ENCODE data around the gene ARHGEF18. TPM values are rescaled to one million over a fixed set of nuclear protein-coding genes. Genes with fewer than 3 reads are reported as not detected.
"Not testable (repeated sequence)": the region's sequence is repeated elsewhere in the genome, so short reads cannot be mapped to it uniquely, and the experiment has no call there.

Gene ARHGEF18
- total and polyA plus RNA-seq, 2 donors: 20.7 to 24.2 TPM

DNA sequence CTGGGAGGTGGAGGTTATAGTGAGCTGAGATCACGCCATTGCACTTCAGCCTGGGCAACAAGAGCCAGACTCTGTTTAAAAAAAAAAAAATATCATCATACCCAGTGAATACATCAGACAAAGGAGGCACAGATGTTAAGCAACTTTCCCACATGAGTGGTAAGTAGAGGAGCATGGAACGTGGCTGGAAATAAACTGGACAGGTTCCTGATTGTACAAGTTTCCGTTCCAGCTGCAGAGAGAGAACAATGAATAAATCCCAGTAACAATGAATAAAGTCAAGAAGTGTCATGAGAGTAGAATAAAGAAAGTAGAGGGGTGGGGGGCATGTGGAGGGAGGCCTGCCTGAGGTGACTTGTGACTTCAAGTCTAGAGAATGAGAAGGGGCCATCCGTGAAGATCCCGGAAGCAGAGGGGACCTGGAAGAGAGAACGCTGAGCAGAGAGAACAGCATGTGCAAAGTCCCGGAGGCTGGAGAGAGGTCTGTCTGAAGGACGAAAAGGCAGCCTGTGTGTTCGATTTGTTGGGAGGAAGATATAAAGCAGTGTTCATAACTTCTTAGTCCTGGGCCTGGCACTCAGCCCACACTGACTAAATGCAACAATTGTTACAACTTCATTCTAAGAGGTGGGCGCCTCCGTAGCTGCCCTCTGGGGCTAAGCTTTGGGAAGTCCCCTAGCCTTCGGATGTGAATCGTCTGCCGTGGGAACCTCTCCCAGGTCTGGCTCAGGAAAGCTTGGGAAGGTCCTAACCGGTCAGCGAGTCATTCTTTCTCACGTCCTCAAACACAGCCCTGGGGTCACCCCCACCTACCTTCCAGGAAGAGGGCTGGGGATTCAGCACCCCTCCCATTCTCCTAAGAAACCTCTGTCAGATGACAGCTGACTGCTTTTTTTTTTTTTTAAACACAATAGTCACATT, 15.3 kb upstream of the ARHGEF18 start:
- no peak overlapping the region for H3K4me3 ChIP-seq (ENCODE audit: low read depth, low read length)
- 62% methylated on average over 17 of the region's 17 CpGs for WGBS
- H3K36me3 ChIP-seq (ENCODE audit: insufficient read depth): no peaks in the 10 kb centered on the region
- DNase-seq (ENCODE audit: extremely low spot score): no peak
- no peak overlapping the region for H3K27ac ChIP-seq (ENCODE audit: low read depth)
- H3K4me1 ChIP-seq (ENCODE audit: insufficient read depth): no peaks in the 10 kb centered on the region

DNA sequence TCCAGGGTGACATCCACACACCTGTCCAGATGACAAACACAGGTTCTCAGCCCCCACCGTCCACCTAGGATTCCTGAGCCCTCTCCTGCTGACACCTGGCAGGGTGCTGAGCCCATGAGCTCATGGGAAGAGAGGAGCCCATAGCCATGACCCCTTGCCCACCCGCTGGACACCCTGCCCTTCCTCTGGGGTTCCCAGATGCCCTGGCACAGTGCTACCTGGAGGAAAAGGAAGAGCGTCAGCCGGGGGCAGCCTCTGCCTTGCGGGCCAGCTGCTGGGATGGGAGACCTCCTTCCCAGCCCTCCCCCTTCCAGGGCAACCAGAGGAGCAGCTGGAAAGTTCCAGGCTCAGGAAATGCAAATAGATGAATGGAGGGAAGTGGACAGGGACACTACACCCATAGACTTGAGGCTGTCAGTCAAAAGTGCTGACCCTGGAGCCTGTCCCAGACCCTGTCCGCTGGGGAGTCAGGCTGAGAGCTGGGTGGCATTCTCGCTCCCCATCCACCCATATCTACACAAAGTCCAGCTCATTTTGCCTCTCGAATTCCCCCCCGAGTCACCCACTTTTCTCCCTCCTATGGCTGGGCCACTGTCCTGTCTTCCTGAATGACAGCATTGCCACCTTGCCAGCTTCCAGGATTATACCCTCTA, 12.3 kb upstream of the ARHGEF18 start:
- no peak for DNase-seq (ENCODE audit: extremely low spot score)
- Histone ChIP-seq H3K36me3 (ENCODE audit: insufficient read depth) (no peaks in the 10 kb centered on the region), H3K4me1 (ENCODE audit: insufficient read depth) (no peaks in the 10 kb centered on the region), H3K27ac (ENCODE audit: low read depth) (no peak overlapping the region), H3K4me3 (ENCODE audit: low read depth, low read length) (no peak overlapping the region)
- 80% methylated on average over 9 of the region's 9 CpGs for WGBS

GRCh38 chr19:7337380-7338194, 11.2 kb upstream of the ARHGEF18 start:
- Histone ChIP-seq H3K27ac (ENCODE audit: low read depth) (no peak overlapping the region), H3K36me3 (ENCODE audit: insufficient read depth) (no peaks in the 10 kb centered on the region), H3K4me1 (ENCODE audit: insufficient read depth) (no peaks in the 10 kb centered on the region), H3K4me3 (ENCODE audit: low read depth, low read length) (no peak overlapping the region)
- WGBS: 77% methylated on average over 12 of the region's 12 CpGs
- no peak for DNase-seq (ENCODE audit: extremely low spot score)

GRCh38 chr19:7340959-7341837, 7.5 kb upstream of the ARHGEF18 start:
- Histone ChIP-seq H3K4me1 (ENCODE audit: insufficient read depth) (no peaks in the 10 kb centered on the region), H3K4me3 (ENCODE audit: low read depth, low read length) (no peak overlapping the region), H3K27ac (ENCODE audit: low read depth) (no peak overlapping the region), H3K36me3 (ENCODE audit: insufficient read depth) (no peaks in the 10 kb centered on the region)
- DNase-seq (ENCODE audit: extremely low spot score): peak; percentile 69
- WGBS: 38% methylated on average over 22 of the region's 22 CpGs

GRCh38 chr19:7342143-7342542, 6.6 kb upstream of the ARHGEF18 start:
- no peak overlapping the region for H3K27ac ChIP-seq (ENCODE audit: low read depth)
- H3K4me3 ChIP-seq (ENCODE audit: low read depth, low read length): no peak overlapping the region
- no peaks in the 10 kb centered on the region for H3K36me3 ChIP-seq (ENCODE audit: insufficient read depth)
- H3K4me1 ChIP-seq (ENCODE audit: insufficient read depth): no peaks in the 10 kb centered on the region
- DNase-seq (ENCODE audit: extremely low spot score): no peak
- WGBS: 91% methylated on average over 5 of the region's 5 CpGs

GRCh38 chr19:7346488-7346971, 2.2 kb upstream of the ARHGEF18 start:
- Histone ChIP-seq H3K4me3 (ENCODE audit: low read depth, low read length) (no peak overlapping the region), H3K27ac (ENCODE audit: low read depth) (no peak overlapping the region), H3K4me1 (ENCODE audit: insufficient read depth) (no peaks in the 10 kb centered on the region), H3K36me3 (ENCODE audit: insufficient read depth) (no peaks in the 10 kb centered on the region)
- DNase-seq (ENCODE audit: extremely low spot score): no peak
- 76% methylated on average over 7 of the region's 7 CpGs for WGBS

DNA sequence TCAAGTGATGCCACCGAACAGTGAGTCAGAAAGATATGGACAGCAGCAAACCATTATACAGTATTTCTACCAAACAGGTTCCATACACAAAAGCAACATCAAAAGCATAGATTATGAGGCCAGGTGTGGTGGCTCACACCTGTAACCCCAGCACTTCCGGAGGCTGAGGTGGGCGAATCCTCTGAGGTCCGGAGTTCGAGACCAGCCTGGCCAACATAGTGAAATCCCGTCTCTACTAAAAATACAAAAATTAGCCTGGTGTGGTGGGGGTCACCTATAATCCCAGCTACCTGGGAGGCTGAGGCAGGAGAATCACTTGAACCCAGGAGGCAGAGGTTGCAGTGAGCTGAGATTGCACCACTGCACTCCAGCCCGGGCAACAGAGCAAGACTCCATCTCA, 1.7 kb upstream of the ARHGEF18 start:
- H3K36me3 ChIP-seq (ENCODE audit: insufficient read depth); DNase-seq (ENCODE audit: extremely low spot score); H3K27ac ChIP-seq (ENCODE audit: low read depth); H3K4me3 ChIP-seq (ENCODE audit: low read depth, low read length); H3K4me1 ChIP-seq (ENCODE audit: insufficient read depth): not testable (repeated sequence)
- 84% methylated on average over 7 of the region's 7 CpGs for WGBS

- no peak overlapping the region for H3K27ac ChIP-seq (ENCODE audit: low read depth)
- H3K36me3 ChIP-seq (ENCODE audit: insufficient read depth): no peaks in the 10 kb centered on the region
- 89% methylated on average over 9 of the region's 9 CpGs for WGBS
- H3K4me3 ChIP-seq (ENCODE audit: low read depth, low read length): peak overlapping the region; percentile 0
- no peak for DNase-seq (ENCODE audit: extremely low spot score)
- H3K4me1 ChIP-seq (ENCODE audit: insufficient read depth): no peaks in the 10 kb centered on the region
Observed at GRCh38 chr19:7349231-7349591, 474 bp downstream of the ARHGEF18 start.

DNA sequence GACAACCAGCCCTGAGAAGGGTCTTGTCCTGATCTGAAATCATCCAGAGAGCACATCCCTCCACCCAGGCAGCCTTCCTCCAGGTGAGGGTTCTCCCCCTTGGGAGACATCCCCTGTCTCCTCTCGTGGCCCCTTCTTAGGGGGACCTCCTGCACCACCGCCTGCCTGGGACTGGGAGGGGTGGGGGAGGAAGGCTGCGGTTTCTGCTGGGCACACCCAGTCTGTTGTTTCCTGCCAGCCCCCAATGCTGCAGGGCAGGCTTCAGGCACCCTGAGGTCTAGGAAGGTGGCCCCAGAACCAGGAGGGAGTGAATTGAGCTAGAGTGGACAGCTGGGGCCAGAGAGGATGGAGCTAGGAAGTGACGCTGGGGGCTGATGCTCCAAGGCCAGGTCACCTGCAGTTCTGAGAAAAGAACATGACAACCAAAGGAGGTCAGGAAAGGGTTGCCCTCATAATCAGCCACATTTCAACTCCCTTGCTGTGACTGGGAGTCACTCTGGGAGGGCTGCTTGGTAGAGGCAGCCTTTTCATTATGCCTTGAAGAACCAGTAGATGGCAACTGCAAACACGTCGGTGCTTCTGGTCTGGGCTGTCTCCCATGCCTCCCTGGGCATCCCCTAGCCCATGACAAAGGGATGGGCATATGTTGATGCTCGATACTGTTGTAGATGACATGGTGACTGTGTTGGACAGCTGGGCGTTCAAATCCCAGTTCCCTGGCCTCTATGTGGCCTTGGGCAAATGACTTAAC, 1.4 kb downstream of the ARHGEF18 start:
- 78% methylated on average over 8 of the region's 8 CpGs for WGBS
- no peak for DNase-seq (ENCODE audit: extremely low spot score)
- Histone ChIP-seq H3K4me1 (ENCODE audit: insufficient read depth) (no peaks in the 10 kb centered on the region), H3K4me3 (ENCODE audit: low read depth, low read length) (no peak overlapping the region), H3K36me3 (ENCODE audit: insufficient read depth) (no peaks in the 10 kb centered on the region), H3K27ac (ENCODE audit: low read depth) (no peak overlapping the region)

DNA sequence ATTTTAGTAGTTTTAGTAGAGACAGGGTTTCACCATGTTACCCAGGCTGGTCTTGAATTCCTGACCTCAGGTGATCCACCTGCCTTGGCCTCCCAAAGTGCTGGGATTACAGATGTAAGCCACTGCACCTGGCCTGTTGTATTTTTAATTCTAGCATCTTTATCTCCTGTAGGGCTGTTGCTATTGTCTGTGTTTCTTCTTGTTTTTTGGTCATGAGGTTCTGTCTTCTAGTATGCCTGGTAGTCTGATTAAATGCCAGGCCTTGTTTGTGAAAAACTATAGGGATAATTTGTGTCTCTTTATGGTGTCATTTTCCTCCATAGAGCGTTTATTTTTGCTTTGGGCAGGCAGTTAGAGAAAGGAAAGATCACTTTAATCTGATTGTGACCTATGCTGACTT, 3.1 kb downstream of the ARHGEF18 start:
- Histone ChIP-seq H3K27ac (ENCODE audit: low read depth) (no peak overlapping the region), H3K4me3 (ENCODE audit: low read depth, low read length) (no peak overlapping the region), H3K36me3 (ENCODE audit: insufficient read depth) (no peaks in the 10 kb centered on the region), H3K4me1 (ENCODE audit: insufficient read depth) (no peaks in the 10 kb centered on the region)
- WGBS: 59% methylated on average over 1 of the region's 1 CpG
- no peak for DNase-seq (ENCODE audit: extremely low spot score)

- 44% methylated on average over 13 of the region's 13 CpGs for WGBS
- no peak for DNase-seq (ENCODE audit: extremely low spot score)
- Histone ChIP-seq H3K4me3 (ENCODE audit: low read depth, low read length) (no peak overlapping the region), H3K4me1 (ENCODE audit: insufficient read depth) (no peaks in the 10 kb centered on the region), H3K27ac (ENCODE audit: low read depth) (no peak overlapping the region), H3K36me3 (ENCODE audit: insufficient read depth) (no peaks in the 10 kb centered on the region)
Observed at GRCh38 chr19:7355151-7355820, 6.5 kb downstream of the ARHGEF18 start.

DNA sequence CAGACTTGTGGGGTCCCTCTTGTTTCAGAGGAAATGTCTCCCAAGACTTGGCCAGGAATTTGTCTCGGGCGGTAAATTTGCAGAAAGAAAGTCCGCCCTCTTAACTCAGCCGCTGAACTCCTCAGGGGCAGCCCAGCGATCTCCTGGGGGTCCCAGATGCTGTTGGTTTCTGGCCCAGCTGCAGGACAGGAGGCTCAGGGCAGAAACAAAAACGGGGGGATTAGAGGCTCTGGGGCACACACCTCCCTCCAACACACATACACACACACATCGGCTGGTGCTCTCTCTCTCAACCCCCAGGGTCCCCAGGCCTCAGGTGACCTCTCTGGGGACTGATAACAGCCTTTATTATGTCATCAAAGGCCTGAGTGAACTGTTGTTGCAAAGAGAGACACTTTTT, 7.1 kb downstream of the ARHGEF18 start:
- 42% methylated on average over 7 of the region's 7 CpGs for WGBS
- DNase-seq (ENCODE audit: extremely low spot score): no peak
- no peak overlapping the region for H3K27ac ChIP-seq (ENCODE audit: low read depth)
- H3K36me3 ChIP-seq (ENCODE audit: insufficient read depth): no peaks in the 10 kb centered on the region
- no peaks in the 10 kb centered on the region for H3K4me1 ChIP-seq (ENCODE audit: insufficient read depth)
- H3K4me3 ChIP-seq (ENCODE audit: low read depth, low read length): no peak overlapping the region
